CD8-positive, alpha-beta memory T cell (primary cell): ENCODE measurements around the gene COL19A1. TPM values are rescaled to one million over a fixed set of nuclear protein-coding genes. Genes with fewer than 3 reads are reported as not detected.

ENCODE experiments used
- CTCF ChIA-PET: fragments of 350-600 bp; sonication (Branson Sonifier 250); formaldehyde crosslinking; loops from one replicate; lab custom pipeline; 2021; ENCODE audit warnings: antibody characterized with exemption; lab: Charles Lee
- POLR2A ChIA-PET: fragments of 350-600 bp; sonication (Branson Sonifier 250); formaldehyde crosslinking; loops from one replicate; lab custom pipeline; 2021; ENCODE audit warnings: antibody characterized with exemption; lab: Charles Lee
- DNase-seq, 5 donors: peaks; one replicate each; pipeline versions ENCODE4 v3.0.0 to v3.0.0-alpha.2; 2020 to 2022; ENCODE audit warnings: mixed read lengths in 1 of 5
- H3K27ac ChIP-seq: one replicate; pipeline ENCODE4 v1.7.0; 2013; ENCODE audit warnings: low read depth, mild to moderate bottlenecking, low read length, moderate library complexity
- H3K27me3 ChIP-seq: 2 replicates; pipeline ENCODE4 v1.7.0; 2013; ENCODE audit warnings: low read length, mild to moderate bottlenecking; ENCODE audit not compliant: insufficient read depth, poor library complexity, severe bottlenecking
- H3K36me3 ChIP-seq: 2 replicates; pipeline ENCODE4 v1.7.0; 2013; ENCODE audit warnings: mild to moderate bottlenecking, low read length, moderate library complexity; ENCODE audit not compliant: insufficient read depth
- H3K4me1 ChIP-seq: 2 replicates; pipeline ENCODE4 v1.7.0; 2013; ENCODE audit warnings: mild to moderate bottlenecking, low read length, moderate library complexity; ENCODE audit not compliant: insufficient read depth
- H3K4me3 ChIP-seq: 2 replicates; pipeline ENCODE4 v1.7.0; 2013; ENCODE audit warnings: mild to moderate bottlenecking, low read length
- H3K9me3 ChIP-seq: 2 replicates; pipeline ENCODE4 v1.7.0; 2013; ENCODE audit warnings: mild to moderate bottlenecking, low read length
- H3K27ac Mint-ChIP-seq, 8 donors: one replicate each; pipeline ENCODE4 v1.8.0; 2020 to 2021; ENCODE audit warnings: mixed read lengths in 8 of 8, mild to moderate bottlenecking in 6 of 8, inconsistent platforms in 3 of 8, moderate library complexity in 3 of 8
- H3K27me3 Mint-ChIP-seq, 2 donors: one replicate each; pipeline ENCODE4 v1.8.0; 2020 to 2021; ENCODE audit warnings: mixed read lengths in 2 of 2, mild to moderate bottlenecking in 1 of 2, moderate library complexity in 1 of 2
- H3K36me3 Mint-ChIP-seq, 3 donors: one replicate each; pipeline ENCODE4 v1.8.0; 2020 to 2021; ENCODE audit warnings: mixed read lengths in 3 of 3, inconsistent platforms in 1 of 3, mild to moderate bottlenecking in 1 of 3
- H3K4me1 Mint-ChIP-seq, 3 donors: one replicate each; pipeline ENCODE4 v1.8.0; 2020 to 2021; ENCODE audit warnings: mixed read lengths in 3 of 3, inconsistent platforms in 1 of 3, mild to moderate bottlenecking in 1 of 3
- H3K4me3 Mint-ChIP-seq, 7 donors: one replicate each; pipeline ENCODE4 v1.8.0; 2020 to 2021; ENCODE audit warnings: mixed read lengths in 7 of 7, mild to moderate bottlenecking in 6 of 7, moderate library complexity in 4 of 7, inconsistent platforms in 2 of 7
- H3K9me3 Mint-ChIP-seq, 5 donors: one replicate each; pipeline ENCODE4 v1.8.0; 2020 to 2022; ENCODE audit warnings: mixed read lengths in 5 of 5, mild to moderate bottlenecking in 3 of 5, moderate library complexity in 2 of 5, inconsistent platforms in 1 of 5
- polyA plus RNA-seq: library from polyadenylated mRNA; unstranded; fragments of 300-500 nt; fragmentation: Illumina TruSeq; gene quantifications from one replicate; pipeline ENCODE4 v1.2.3, GENCODE V29; 2021
- total RNA-seq, 2 experiments: library from RNA; stranded (reverse); gene quantifications; one replicate each; pipeline ENCODE4 v1.2.3, GENCODE V29; 2021

COL19A1 gene
- total and polyA plus RNA-seq, 3 experiments from 2014 or later, result 0.07 to 0.33 TPM; not detected in 1

DNA sequence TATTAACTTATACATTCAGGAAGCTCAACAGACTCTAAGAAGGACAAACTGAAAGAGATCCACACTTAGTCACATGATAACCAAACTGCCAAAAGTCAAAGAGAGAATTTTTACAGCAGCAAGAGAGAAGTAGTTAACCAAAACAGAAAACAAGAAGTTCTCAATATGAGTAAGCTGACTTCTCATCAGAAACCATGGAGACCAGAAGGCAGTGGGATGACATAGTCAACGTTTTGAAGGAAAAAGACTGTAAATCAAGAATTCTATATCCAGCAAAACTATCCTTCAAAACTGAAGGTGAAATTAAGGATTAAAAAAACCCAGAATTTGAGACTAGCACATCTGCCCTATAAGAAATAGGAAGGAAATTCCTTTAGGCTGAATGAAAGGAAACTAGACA, 60.4 kb downstream of the COL19A1 start:
- no peak for DNase-seq
- Histone ChIP-seq H3K36me3 (no peaks in the 10 kb centered on the region), H3K4me3 (no peak overlapping the region), H3K27me3 (no peaks in the 10 kb centered on the region), H3K4me1 (no peaks in the 10 kb centered on the region), H3K27ac (no peak overlapping the region), H3K9me3 (no peaks in the 10 kb centered on the region)
- Mint-ChIP-seq H3K9me3 (peaks cover 0 to 26% (median 10%) of the 10 kb centered on the region in 5 donors), H3K27ac (no peak overlapping the region), H3K4me3 (no peak overlapping the region), H3K36me3 (no peaks in the 10 kb centered on the region), H3K4me1 (no peaks in the 10 kb centered on the region), H3K27me3 (peaks cover 0 to 2% of the 10 kb centered on the region in 2 donors)
- POLR2A ChIA-PET, result no interaction called here
- CTCF ChIA-PET, result no interaction called here

GRCh38 chr6:69933239-69933638, 66.9 kb downstream of the COL19A1 start:
- Mint-ChIP-seq H3K9me3 (no peaks in the 10 kb centered on the region), H3K27ac (no peak overlapping the region), H3K4me1 (no peaks in the 10 kb centered on the region), H3K4me3 (no peak overlapping the region), H3K36me3 (no peaks in the 10 kb centered on the region), H3K27me3 (peaks cover 4% of the 10 kb centered on the region in 2 donors)
- no peak overlapping the region for H3K27ac ChIP-seq
- H3K4me3 ChIP-seq, result no peak overlapping the region
- H3K27me3 ChIP-seq, result no peaks in the 10 kb centered on the region
- DNase-seq, result no peak
- no peaks in the 10 kb centered on the region for H3K4me1 ChIP-seq
- CTCF ChIA-PET, result no interaction called here
- POLR2A ChIA-PET, result no interaction called here
- H3K36me3 ChIP-seq, result no peaks in the 10 kb centered on the region
- H3K9me3 ChIP-seq, result no peaks in the 10 kb centered on the region

GRCh38 chr6:69935079-69935478, 68.7 kb downstream of the COL19A1 start:
- POLR2A ChIA-PET, result no interaction called here
- Mint-ChIP-seq H3K36me3 (no peaks in the 10 kb centered on the region), H3K9me3 (no peaks in the 10 kb centered on the region)

GRCh38 chr6:69936674-69937363, 70.5 kb downstream of the COL19A1 start:
- CTCF ChIA-PET, result no interaction called here
- no peaks in the 10 kb centered on the region for H3K36me3 ChIP-seq

More at GRCh38 chr6:69935079-69935478, 68.7 kb downstream of the COL19A1 start:
- Mint-ChIP-seq H3K4me1 (no peaks in the 10 kb centered on the region), H3K27ac (no peak overlapping the region), H3K27me3 (peaks cover 4% of the 10 kb centered on the region in 2 donors), H3K4me3 (no peak overlapping the region)
- no peak overlapping the region for H3K4me3 ChIP-seq
- H3K36me3 ChIP-seq, result no peaks in the 10 kb centered on the region
- H3K4me1 ChIP-seq, result no peaks in the 10 kb centered on the region
- CTCF ChIA-PET, result no interaction called here
- no peaks in the 10 kb centered on the region for H3K9me3 ChIP-seq
- H3K27ac ChIP-seq, result no peak overlapping the region
- no peak for DNase-seq
- H3K27me3 ChIP-seq, result no peaks in the 10 kb centered on the region

DNA sequence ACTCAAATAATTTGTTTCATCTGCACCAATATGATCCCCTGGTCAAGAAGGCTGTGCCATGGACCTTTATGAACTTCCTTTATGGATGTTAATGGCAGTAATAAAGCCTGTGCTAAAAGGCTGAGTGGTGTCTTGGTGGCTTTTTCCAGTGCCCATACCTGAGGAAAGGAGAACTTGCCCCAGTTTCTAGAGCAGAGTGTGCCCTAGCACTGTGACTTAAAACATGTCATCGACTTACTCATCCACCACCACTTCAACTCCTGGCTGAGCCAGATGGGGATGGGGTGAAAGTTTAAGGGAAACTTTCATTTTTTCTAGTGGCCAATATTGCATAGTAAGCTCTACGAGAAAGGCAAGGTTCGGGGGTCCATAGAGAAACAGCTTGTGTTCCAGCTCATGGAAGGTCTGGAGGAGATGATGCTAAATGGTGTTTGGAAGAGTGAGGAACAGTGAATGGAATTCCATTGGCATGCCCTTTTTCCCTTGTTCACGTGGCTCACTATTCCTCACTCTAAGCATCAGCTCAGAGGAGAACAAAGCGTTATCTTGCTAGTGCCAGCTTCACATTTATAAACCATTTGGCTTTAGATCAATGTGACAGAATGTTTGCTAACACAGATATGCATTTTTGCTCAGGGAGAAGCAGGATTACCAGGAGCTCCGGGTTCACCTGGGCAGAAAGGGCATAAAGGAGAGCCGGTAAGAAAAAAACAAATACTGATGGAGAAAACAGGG, 71.2 kb downstream of the COL19A1 start:
- H3K4me1 ChIP-seq, result no peaks in the 10 kb centered on the region
- H3K36me3 ChIP-seq, result no peaks in the 10 kb centered on the region
- no peak overlapping the region for H3K27ac Mint-ChIP-seq
- no peak overlapping the region for H3K4me3 ChIP-seq
- ChIA-PET CTCF (no interaction called here), POLR2A (no interaction called here)
- H3K27me3 ChIP-seq, result no peaks in the 10 kb centered on the region
- H3K36me3 Mint-ChIP-seq, result no peaks in the 10 kb centered on the region
- no peak overlapping the region for H3K27ac ChIP-seq
- H3K4me1 Mint-ChIP-seq, result no peaks in the 10 kb centered on the region
- H3K9me3 ChIP-seq, result no peaks in the 10 kb centered on the region
- no peak overlapping the region for H3K4me3 Mint-ChIP-seq
- no peak for DNase-seq
- peaks cover 2 to 4% of the 10 kb centered on the region in 2 donors for H3K27me3 Mint-ChIP-seq
- no peaks in the 10 kb centered on the region for H3K9me3 Mint-ChIP-seq

More at GRCh38 chr6:69936674-69937363, 70.5 kb downstream of the COL19A1 start:
- no peak overlapping the region for H3K27ac Mint-ChIP-seq
- no peaks in the 10 kb centered on the region for H3K36me3 Mint-ChIP-seq
- Histone ChIP-seq H3K27ac (no peak overlapping the region), H3K27me3 (no peaks in the 10 kb centered on the region), H3K4me1 (no peaks in the 10 kb centered on the region), H3K9me3 (no peaks in the 10 kb centered on the region), H3K4me3 (no peak overlapping the region)
- peaks cover 2 to 4% of the 10 kb centered on the region in 2 donors for H3K27me3 Mint-ChIP-seq
- DNase-seq, result no peak
- H3K4me1 Mint-ChIP-seq, result no peaks in the 10 kb centered on the region
- H3K4me3 Mint-ChIP-seq, result no peak overlapping the region
- POLR2A ChIA-PET, result no interaction called here
- H3K9me3 Mint-ChIP-seq, result no peaks in the 10 kb centered on the region

DNA sequence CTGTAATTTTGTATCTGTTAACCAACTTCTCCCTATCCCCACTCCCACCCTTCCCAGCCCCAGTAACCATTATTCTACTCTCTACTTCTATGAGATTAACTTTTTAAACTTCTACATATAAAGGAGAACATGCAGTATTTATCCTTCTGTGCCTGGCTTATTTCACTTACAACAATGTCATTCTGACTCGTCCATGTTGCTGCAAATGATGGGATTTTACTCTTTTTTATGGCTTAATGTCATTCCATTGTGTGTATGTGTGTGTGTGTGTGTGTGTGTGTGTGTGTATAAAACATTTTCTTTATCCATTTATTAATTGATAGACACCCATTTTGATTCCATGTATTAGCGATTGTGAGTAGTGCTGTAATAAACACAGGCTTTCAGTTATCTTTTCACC, 76.1 kb downstream of the COL19A1 start:
- CTCF ChIA-PET, result no interaction called here
- Histone ChIP-seq H3K36me3 (no peaks in the 10 kb centered on the region), H3K27ac (no peak overlapping the region), H3K9me3 (no peaks in the 10 kb centered on the region), H3K27me3 (no peaks in the 10 kb centered on the region), H3K4me1 (no peaks in the 10 kb centered on the region), H3K4me3 (no peak overlapping the region)
- POLR2A ChIA-PET, result no interaction called here
- no peak overlapping the region for H3K4me3 Mint-ChIP-seq
- no peaks in the 10 kb centered on the region for H3K4me1 Mint-ChIP-seq
- H3K9me3 Mint-ChIP-seq, result no peaks in the 10 kb centered on the region
- DNase-seq, result no peak
- H3K27ac Mint-ChIP-seq, result no peak overlapping the region
- H3K36me3 Mint-ChIP-seq, result no peaks in the 10 kb centered on the region
- H3K27me3 Mint-ChIP-seq, result peaks cover 2 to 23% of the 10 kb centered on the region in 2 donors

DNA sequence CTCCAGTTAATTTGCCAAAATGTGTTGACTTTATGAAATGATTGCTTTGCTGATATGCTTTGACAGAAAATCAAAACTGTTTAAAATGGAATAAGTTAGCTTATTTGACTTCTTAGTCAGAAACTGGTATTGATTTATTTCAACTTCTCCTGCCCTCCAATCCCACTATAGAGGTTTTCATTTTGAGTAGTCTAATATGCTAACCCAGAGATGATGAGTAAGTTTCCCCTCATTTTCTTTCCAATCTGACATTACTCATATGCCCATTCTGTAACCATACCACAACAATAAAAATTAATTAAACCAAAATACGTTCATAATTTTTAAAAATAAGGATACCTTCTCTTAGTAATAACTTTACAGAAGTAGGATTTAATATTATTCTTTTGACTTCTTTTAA, 78.8 kb downstream of the COL19A1 start:
- CTCF ChIA-PET, result no interaction called here
- Mint-ChIP-seq H3K4me3 (no peak overlapping the region), H3K27ac (no peak overlapping the region), H3K4me1 (no peaks in the 10 kb centered on the region), H3K36me3 (no peaks in the 10 kb centered on the region), H3K9me3 (no peaks in the 10 kb centered on the region), H3K27me3 (peaks cover 4 to 29% of the 10 kb centered on the region in 2 donors)
- H3K27ac ChIP-seq, result no peak overlapping the region
- no peak overlapping the region for H3K4me3 ChIP-seq
- no peaks in the 10 kb centered on the region for H3K27me3 ChIP-seq
- no peaks in the 10 kb centered on the region for H3K4me1 ChIP-seq
- POLR2A ChIA-PET, result no interaction called here
- DNase-seq, result no peak
- no peaks in the 10 kb centered on the region for H3K36me3 ChIP-seq
- H3K9me3 ChIP-seq, result no peaks in the 10 kb centered on the region

GRCh38 chr6:69948479-69949114, 82.2 kb downstream of the COL19A1 start:
- no peak for DNase-seq
- H3K27ac ChIP-seq, result no peak overlapping the region
- peaks cover 4 to 28% of the 10 kb centered on the region in 2 donors for H3K27me3 Mint-ChIP-seq
- no peaks in the 10 kb centered on the region for H3K4me1 ChIP-seq
- no peaks in the 10 kb centered on the region for H3K9me3 ChIP-seq
- CTCF ChIA-PET, result no interaction called here
- H3K27me3 ChIP-seq, result no peaks in the 10 kb centered on the region
- no peak overlapping the region for H3K4me3 Mint-ChIP-seq
- H3K36me3 ChIP-seq, result no peaks in the 10 kb centered on the region
- no peak overlapping the region for H3K27ac Mint-ChIP-seq
- H3K36me3 Mint-ChIP-seq, result no peaks in the 10 kb centered on the region
- H3K4me1 Mint-ChIP-seq, result no peaks in the 10 kb centered on the region
- POLR2A ChIA-PET, result no interaction called here
- H3K9me3 Mint-ChIP-seq, result no peaks in the 10 kb centered on the region
- no peak overlapping the region for H3K4me3 ChIP-seq
